Posterior vena cava (tissue), 2 donors: Measurements from ENCODE around the gene E2F4. TPM values are rescaled to one million over a fixed set of nuclear protein-coding genes. Genes with fewer than 3 reads are reported as not detected.

ENCODE experiments used
- DNase-seq: peaks from one replicate; pipeline ENCODE4 v3.0.0-alpha.2; 2020; ENCODE audit warnings: low spot score
- intact Hi-C, 2 donors: fragments of 100-400 bp; cut with DNase I; formaldehyde crosslinking; loops; one replicate each; pipeline versions ENCODE4 v1.14.1 to v1.14.2; 2022 to 2023
- total RNA-seq, 2 donors: library from RNA; stranded (reverse); fragmentation: NEBNext Ultra II Directional; extraction: Animal tissue kit (Norgen Biotek cat#: 25700); gene quantifications; one replicate each; pipeline ENCODE4 v1.2.1, GENCODE V29; 2021
- donor health status: DM: yes; HTN: yes; CAD: no.
- donor health status: DM: yes; HTN: yes; CAD: no.

The E2F4 gene
- total RNA-seq, 2 donors from 2014 or later = 42.0 to 43.8 TPM

GRCh38 chr16:67199808-67200198 lies 7.8 kb downstream of the E2F4 start:
- intact Hi-C loops = no loop called here
- DNase-seq = no peak

- intact Hi-C loops = no loop called here
Measured at GRCh38 chr16:67200491-67200890, 8.5 kb downstream of the E2F4 start.

GRCh38 chr16:67201411-67202345 lies 9.7 kb downstream of the E2F4 start:
- no peak for DNase-seq
- intact Hi-C loops = no loop called here

More at GRCh38 chr16:67200491-67200890, 8.5 kb downstream of the E2F4 start:
- DNase-seq = no peak

- no peak for DNase-seq
- intact Hi-C loops = no loop called here
Measured at GRCh38 chr16:67202426-67202825, 10.5 kb downstream of the E2F4 start.

- intact Hi-C loops = no loop called here
Measured at GRCh38 chr16:67202956-67203493, 11.1 kb downstream of the E2F4 start.

GRCh38 chr16:67204076-67204475 lies 12.1 kb downstream of the E2F4 start:
- DNase-seq = no peak
- intact Hi-C loops = no loop called here

More at GRCh38 chr16:67202956-67203493, 11.1 kb downstream of the E2F4 start:
- DNase-seq = no peak

- DNase-seq = no peak
- intact Hi-C loops = no loop called here
Measured at GRCh38 chr16:67206129-67206837, 14.3 kb downstream of the E2F4 start.

- no peak for DNase-seq
- intact Hi-C loops = no loop called here
Measured at GRCh38 chr16:67206838-67207248, 14.9 kb downstream of the E2F4 start.

GRCh38 chr16:67207249-67208091 lies 15.5 kb downstream of the E2F4 start:
- intact Hi-C loops = no loop called here
- no peak for DNase-seq

GRCh38 chr16:67208154-67208896 lies 16.4 kb downstream of the E2F4 start:
- intact Hi-C loops = no loop called here
- no peak for DNase-seq

GRCh38 chr16:67209565-67209964 lies 17.6 kb downstream of the E2F4 start:
- intact Hi-C loops = no loop called here
- no peak for DNase-seq

- DNase-seq = no peak
- intact Hi-C loops = no loop called here
Measured at GRCh38 chr16:67210069-67210937, 18.3 kb downstream of the E2F4 start.

GRCh38 chr16:67211674-67212073 lies 19.7 kb downstream of the E2F4 start:
- intact Hi-C loops = no loop called here
- DNase-seq = no peak

- no peak for DNase-seq
- intact Hi-C loops = no loop called here
Measured at GRCh38 chr16:67212766-67213165, 20.8 kb downstream of the E2F4 start.

GRCh38 chr16:67213197-67214019 lies 21.5 kb downstream of the E2F4 start:
- DNase-seq = no peak
- intact Hi-C loops = no loop called here

- intact Hi-C loops = no loop called here
- DNase-seq = no peak
Measured at GRCh38 chr16:67215706-67216105, 23.8 kb downstream of the E2F4 start.
